Activated T-cell treated with anti-CD3 and anti-CD28 coated beads, Interleukin-2, amount 50 U/mL, for 48 hours (primary cell): ENCODE measurements around the gene NUP62.
"Not testable (repeated sequence)": the region's sequence is repeated elsewhere in the genome, so short reads cannot be mapped to it uniquely, and the experiment has no call there.

Experiments used
- DNase-seq, 2 experiments: peaks; one replicate each; pipeline ENCODE4 v3.0.0-alpha.2; 2020

The NUP62 gene

GRCh38 chr19:49951806-49952478 lies 22.6 kb upstream of the NUP62 start:
- DNase-seq: no peak

- no peak for DNase-seq
Measured at GRCh38 chr19:49950956-49951526, 21.7 kb upstream of the NUP62 start.

GRCh38 chr19:49950590-49950948 lies 21.3 kb upstream of the NUP62 start:
- DNase-seq: no peak

- DNase-seq: no peak
Measured at GRCh38 chr19:49949742-49950589, 20.7 kb upstream of the NUP62 start.

GRCh38 chr19:49946415-49946814 lies 17.1 kb upstream of the NUP62 start:
- no peak for DNase-seq

GRCh38 chr19:49944567-49944966 lies 15.3 kb upstream of the NUP62 start:
- DNase-seq: not testable (repeated sequence)

GRCh38 chr19:49940482-49940791 lies 11.1 kb upstream of the NUP62 start:
- DNase-seq: no peak

GRCh38 chr19:49939721-49940481 lies 10.6 kb upstream of the NUP62 start:
- DNase-seq: no peak

GRCh38 chr19:49938662-49939061 lies 9.4 kb upstream of the NUP62 start:
- DNase-seq: no peak

GRCh38 chr19:49937750-49938381 lies 8.6 kb upstream of the NUP62 start:
- peak; percentile 91 for DNase-seq

GRCh38 chr19:49936549-49936948 lies 7.2 kb upstream of the NUP62 start:
- DNase-seq: no peak

- DNase-seq: no peak
Measured at GRCh38 chr19:49933643-49934042, 4.3 kb upstream of the NUP62 start.

- DNase-seq: peak; percentile 55
Measured at GRCh38 chr19:49932731-49933131, 3.4 kb upstream of the NUP62 start.

- no peak for DNase-seq
Measured at GRCh38 chr19:49932041-49932451, 2.7 kb upstream of the NUP62 start.

- DNase-seq: no peak
Measured at GRCh38 chr19:49931293-49932040, 2.2 kb upstream of the NUP62 start.

GRCh38 chr19:49930483-49931011 lies 1.2 kb upstream of the NUP62 start:
- DNase-seq: no peak

GRCh38 chr19:49929611-49930482 lies 543 bp upstream of the NUP62 start:
- DNase-seq: peak; percentile 96

- DNase-seq: no peak
Measured at GRCh38 chr19:49927526-49928264, 1.6 kb downstream of the NUP62 start.

GRCh38 chr19:49926515-49926914 lies 2.8 kb downstream of the NUP62 start:
- no peak for DNase-seq

GRCh38 chr19:49925486-49925885 lies 3.8 kb downstream of the NUP62 start:
- no peak for DNase-seq
